ENCODE results near the gene RSPH3. TPM values are rescaled to one million over a fixed set of nuclear protein-coding genes. Genes with fewer than 3 reads are reported as not detected.

The RSPH3 gene
- total RNA-seq, 4 donors from 2014 or later = 16.8 to 22.5 (median 20.2) TPM

DNA sequence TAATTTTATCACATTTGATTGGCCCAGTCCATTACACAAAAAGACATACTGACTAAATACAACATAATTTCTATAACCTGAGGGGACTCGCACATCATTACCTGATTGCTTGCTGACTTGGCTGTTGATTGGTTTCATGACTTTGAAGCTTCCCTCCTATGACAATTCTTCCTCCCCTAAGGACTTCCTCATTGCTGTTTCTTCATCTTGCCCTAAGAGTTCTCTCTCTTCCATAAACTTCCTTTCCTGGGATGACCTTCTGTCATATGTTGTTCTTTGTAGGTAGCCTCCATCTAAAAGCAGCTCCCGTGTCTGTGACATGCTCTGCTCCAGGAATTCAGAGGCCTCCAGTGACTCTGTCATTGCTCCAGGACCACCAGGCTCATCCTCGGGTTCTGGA, 22.6 kb downstream of the RSPH3 start:
- H3K9me3 ChIP-seq = no peaks in the 10 kb centered on the region
- H3K27me3 ChIP-seq = no peaks in the 10 kb centered on the region
- TF ChIP-seq, protein P1, sequence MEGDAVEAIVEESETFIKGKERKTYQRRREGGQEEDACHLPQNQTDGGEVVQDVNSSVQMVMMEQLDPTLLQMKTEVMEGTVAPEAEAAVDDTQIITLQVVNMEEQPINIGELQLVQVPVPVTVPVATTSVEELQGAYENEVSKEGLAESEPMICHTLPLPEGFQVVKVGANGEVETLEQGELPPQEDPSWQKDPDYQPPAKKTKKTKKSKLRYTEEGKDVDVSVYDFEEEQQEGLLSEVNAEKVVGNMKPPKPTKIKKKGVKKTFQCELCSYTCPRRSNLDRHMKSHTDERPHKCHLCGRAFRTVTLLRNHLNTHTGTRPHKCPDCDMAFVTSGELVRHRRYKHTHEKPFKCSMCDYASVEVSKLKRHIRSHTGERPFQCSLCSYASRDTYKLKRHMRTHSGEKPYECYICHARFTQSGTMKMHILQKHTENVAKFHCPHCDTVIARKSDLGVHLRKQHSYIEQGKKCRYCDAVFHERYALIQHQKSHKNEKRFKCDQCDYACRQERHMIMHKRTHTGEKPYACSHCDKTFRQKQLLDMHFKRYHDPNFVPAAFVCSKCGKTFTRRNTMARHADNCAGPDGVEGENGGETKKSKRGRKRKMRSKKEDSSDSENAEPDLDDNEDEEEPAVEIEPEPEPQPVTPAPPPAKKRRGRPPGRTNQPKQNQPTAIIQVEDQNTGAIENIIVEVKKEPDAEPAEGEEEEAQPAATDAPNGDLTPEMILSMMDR (IDR thresholded peaks at IDR 0.05) = no peak
- no peak for TF ChIP-seq POLR2A (IDR thresholded peaks at IDR 0.05)
- no peak overlapping the region for H3K27ac ChIP-seq
- WGBS, 2 donors = 93 to 96% methylated on average over 3 of the region's 3 CpGs
- peaks cover 3 to 11% of the 10 kb centered on the region in 2 donors for H3K36me3 ChIP-seq
- DNase-seq = no peak
- intact Hi-C loops (cut with DNase I) = no loop called here
- no peak overlapping the region for H3K4me3 ChIP-seq (replicated peaks in 1 of 3)
- no peaks in the 10 kb centered on the region for H3K4me1 ChIP-seq

DNA sequence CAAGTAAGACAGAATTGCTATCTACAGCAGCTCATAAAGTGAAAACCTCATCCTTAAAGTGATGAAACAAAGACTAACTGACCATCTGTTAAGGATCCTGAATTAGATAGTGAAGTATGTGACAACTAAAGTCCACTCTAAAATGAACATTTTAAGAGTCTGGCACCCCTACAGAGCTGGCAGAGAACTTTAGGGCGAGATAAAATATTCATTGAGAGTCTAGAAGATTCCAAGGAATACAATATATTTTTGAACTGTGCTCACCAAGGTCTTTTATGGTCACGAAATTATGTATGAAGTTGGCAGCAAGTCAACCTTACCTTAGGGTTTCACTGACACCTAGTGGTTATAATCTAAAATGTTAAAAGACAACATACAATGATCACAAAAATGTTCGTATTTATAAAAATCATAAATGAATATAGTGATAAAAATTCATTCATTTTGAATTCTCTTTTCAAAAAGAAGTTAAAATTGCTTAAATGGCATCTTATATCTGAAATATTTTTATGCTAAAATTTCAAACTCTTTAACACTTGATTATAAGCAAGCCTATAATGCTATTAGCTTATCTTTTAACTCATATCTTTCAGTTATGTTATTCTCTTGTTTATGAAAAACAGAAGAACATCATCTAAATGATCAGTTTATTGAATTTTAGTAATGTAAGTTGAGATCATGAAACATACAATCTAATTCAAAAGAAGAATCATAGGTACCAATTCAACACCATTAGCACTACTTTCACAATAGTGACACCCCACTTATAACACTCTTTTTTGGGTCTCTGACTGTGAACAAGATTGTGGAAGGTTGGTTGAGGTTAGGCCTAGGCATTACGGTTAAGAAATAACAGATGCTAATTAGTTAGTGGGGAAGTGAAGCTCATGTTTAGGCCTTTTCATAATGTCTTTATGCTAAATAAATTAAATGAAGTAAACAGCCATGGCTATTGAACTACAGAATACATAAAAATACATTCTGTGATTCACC, 27.5 kb downstream of the RSPH3 start:
- no peak overlapping the region for H3K4me3 ChIP-seq (replicated peaks in 1 of 3)
- H3K36me3 ChIP-seq = peaks cover 3 to 9% of the 10 kb centered on the region in 2 donors
- intact Hi-C loops (cut with DNase I) = loop anchor here (5.0 kb wide), 1 partner anchor 270 kb away; no protein-coding TSS in a partner anchor
- TF ChIP-seq, protein P1 (IDR thresholded peaks at IDR 0.05) = peak; percentile 14 to 75 (median 57)
- TF ChIP-seq POLR2A (IDR thresholded peaks at IDR 0.05) = no peak
- H3K27ac ChIP-seq = no peak overlapping the region
- no peaks in the 10 kb centered on the region for H3K27me3 ChIP-seq
- H3K9me3 ChIP-seq = no peaks in the 10 kb centered on the region
- no peaks in the 10 kb centered on the region for H3K4me1 ChIP-seq
- DNase-seq = no peak
- WGBS, 2 donors = 34 to 35% methylated on average over 4 of the region's 4 CpGs

DNA sequence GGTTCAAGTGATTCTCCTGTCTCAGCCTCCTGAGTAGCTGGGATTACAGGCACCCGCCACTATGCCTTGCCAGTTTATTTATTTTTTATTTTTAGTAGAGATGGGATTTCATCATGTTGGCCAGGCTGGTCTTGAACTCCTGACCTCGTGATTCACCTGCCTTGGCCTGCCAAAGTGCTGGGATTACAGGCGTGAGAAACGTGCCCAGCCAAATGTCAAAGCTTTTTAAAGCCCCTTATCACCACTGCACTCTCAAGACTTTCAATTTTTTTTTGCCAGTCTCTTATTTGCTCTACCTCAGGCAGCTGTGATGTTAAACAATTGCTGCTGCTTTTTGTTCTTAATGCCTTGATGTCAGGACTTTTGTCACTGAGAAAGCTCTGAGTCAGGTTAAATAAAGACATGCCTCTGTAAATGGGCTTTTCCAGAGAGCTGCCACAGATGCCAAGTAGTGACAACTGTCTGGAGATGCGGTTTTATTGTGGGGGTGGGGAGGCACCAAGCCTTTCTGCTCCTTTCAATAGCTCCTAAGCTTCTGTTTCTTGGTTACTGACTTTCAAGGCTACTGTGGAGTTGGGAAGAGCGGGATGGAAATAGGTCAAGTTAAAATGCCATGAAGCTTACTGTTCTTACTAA, 29.2 kb downstream of the RSPH3 start:
- 88 to 89% methylated on average over 6 of the region's 6 CpGs for WGBS, 2 donors
- no peak overlapping the region for H3K4me3 ChIP-seq (replicated peaks in 1 of 3)
- no peak for DNase-seq
- intact Hi-C loops (cut with DNase I) = loop anchor here (5.0 kb wide), 1 partner anchor 268 kb away; no protein-coding TSS in a partner anchor
- H3K9me3 ChIP-seq = no peaks in the 10 kb centered on the region
- TF ChIP-seq POLR2A (IDR thresholded peaks at IDR 0.05) = no peak
- TF ChIP-seq, protein P1 (IDR thresholded peaks at IDR 0.05) = no peak
- H3K27ac ChIP-seq = no peak overlapping the region
- no peaks in the 10 kb centered on the region for H3K4me1 ChIP-seq
- no peaks in the 10 kb centered on the region for H3K27me3 ChIP-seq
- H3K36me3 ChIP-seq = peaks cover 0 to 3% of the 10 kb centered on the region in 2 donors

DNA sequence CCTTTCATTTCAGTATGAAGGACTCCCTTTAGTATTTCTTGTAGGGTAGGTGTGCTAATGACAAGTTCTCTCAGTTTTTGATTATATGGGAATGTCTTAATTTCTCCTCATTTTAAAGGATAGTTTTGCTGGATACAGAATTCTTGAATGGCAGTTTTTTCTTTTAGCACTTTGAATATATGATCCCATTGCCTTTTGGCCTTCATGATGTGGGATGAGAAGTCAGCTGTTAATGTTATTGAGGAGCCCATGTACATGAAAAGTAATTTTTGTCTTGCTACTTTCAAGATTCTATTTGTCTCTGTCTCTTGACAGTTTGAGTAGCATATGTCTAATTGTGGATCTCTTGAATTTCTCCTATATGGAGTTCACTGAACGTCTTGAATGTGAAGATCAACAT, 30.9 kb downstream of the RSPH3 start:
- 94 to 97% methylated on average over 1 of the region's 1 CpG for WGBS, 2 donors
- intact Hi-C loops (cut with DNase I) = no loop called here

More for the DNA sequence above, 30.9 kb downstream of the RSPH3 start:
- no peaks in the 10 kb centered on the region for H3K27me3 ChIP-seq
- H3K27ac ChIP-seq = no peak overlapping the region
- H3K36me3 ChIP-seq = no peaks in the 10 kb centered on the region
- DNase-seq = no peak
- H3K4me1 ChIP-seq = no peaks in the 10 kb centered on the region
- H3K4me3 ChIP-seq (replicated peaks in 1 of 3) = no peak overlapping the region
- H3K9me3 ChIP-seq = no peaks in the 10 kb centered on the region
- no peak for TF ChIP-seq POLR2A (IDR thresholded peaks at IDR 0.05)
- TF ChIP-seq, protein P1 (IDR thresholded peaks at IDR 0.05) = no peak
